B cell (primary cell): ENCODE data around the gene LRRC63.

Source experiments
- EZH2 ChIP-seq: IDR thresholded peaks from 2 replicates; pipeline ENCODE4 v1.6.1; 2012; ENCODE audit warnings: borderline replicate concordance, low read depth, mild to moderate bottlenecking, moderate library complexity, low read length; ENCODE audit not compliant: insufficient read depth, poor library complexity, severe bottlenecking
- TF ChIP-seq, protein P1 (sequence below): fragments of 200-600 bp; IDR thresholded peaks from one replicate; pipeline ENCODE4 v1.8.0; 2022; ENCODE audit warnings: antibody characterized with exemption, mild to moderate bottlenecking

DNA sequence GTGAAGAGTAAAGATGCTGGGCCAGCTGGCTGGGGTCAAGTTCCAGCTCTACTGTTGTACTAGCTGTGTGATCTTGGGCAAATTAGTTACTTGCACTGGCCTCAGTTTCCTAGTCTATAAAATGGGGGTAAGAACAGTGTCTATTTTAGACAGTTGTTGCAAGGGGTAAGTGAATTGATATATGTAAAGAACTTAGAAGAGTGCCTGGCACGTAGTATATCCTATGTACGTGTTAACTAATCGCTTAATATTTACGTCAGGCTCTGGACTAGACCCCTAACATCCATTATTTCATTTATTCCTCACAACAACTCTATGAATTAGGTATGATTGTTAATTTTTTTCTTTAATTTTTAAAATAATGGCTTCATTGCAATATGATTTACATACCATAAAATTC lies 26.1 kb upstream of the LRRC63 start:
- TF ChIP-seq, protein P1, sequence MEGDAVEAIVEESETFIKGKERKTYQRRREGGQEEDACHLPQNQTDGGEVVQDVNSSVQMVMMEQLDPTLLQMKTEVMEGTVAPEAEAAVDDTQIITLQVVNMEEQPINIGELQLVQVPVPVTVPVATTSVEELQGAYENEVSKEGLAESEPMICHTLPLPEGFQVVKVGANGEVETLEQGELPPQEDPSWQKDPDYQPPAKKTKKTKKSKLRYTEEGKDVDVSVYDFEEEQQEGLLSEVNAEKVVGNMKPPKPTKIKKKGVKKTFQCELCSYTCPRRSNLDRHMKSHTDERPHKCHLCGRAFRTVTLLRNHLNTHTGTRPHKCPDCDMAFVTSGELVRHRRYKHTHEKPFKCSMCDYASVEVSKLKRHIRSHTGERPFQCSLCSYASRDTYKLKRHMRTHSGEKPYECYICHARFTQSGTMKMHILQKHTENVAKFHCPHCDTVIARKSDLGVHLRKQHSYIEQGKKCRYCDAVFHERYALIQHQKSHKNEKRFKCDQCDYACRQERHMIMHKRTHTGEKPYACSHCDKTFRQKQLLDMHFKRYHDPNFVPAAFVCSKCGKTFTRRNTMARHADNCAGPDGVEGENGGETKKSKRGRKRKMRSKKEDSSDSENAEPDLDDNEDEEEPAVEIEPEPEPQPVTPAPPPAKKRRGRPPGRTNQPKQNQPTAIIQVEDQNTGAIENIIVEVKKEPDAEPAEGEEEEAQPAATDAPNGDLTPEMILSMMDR = no peak
- no peak for TF ChIP-seq EZH2
